Fibroblast of skin of scalp (primary cell): ENCODE measurements around the gene SPTBN1.
A peak's percentile ranks its signal among the peaks of the same experiment; 100 is the strongest.

Source experiments
- DNase-seq: peaks from one replicate; pipeline ENCODE4 v3.0.0-alpha.2; 2013

SPTBN1 gene

DNA sequence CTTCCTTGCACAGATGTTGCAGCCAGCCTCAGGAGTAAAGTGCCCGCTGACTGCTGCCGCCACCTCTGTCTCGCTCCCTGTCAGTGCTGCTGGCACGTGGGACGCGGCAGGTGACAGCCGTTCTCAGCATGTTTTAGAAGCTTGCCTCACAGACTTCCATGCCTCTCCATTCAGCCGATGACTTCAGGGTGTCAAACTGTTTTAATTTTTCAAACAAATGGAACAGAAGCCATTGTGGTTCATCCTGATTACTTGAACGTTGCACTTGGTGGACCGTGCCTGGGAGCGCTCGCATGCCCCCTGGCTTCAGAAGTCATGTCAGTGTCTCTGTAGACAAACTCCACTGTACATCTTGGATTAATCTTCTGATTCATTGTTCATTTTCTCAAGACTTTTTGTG lies 204.6 kb downstream of the SPTBN1 start:
- peak; percentile 24 for DNase-seq

GRCh38 chr2:54663424-54664030 lies 207.4 kb downstream of the SPTBN1 start:
- no peak for DNase-seq

DNA sequence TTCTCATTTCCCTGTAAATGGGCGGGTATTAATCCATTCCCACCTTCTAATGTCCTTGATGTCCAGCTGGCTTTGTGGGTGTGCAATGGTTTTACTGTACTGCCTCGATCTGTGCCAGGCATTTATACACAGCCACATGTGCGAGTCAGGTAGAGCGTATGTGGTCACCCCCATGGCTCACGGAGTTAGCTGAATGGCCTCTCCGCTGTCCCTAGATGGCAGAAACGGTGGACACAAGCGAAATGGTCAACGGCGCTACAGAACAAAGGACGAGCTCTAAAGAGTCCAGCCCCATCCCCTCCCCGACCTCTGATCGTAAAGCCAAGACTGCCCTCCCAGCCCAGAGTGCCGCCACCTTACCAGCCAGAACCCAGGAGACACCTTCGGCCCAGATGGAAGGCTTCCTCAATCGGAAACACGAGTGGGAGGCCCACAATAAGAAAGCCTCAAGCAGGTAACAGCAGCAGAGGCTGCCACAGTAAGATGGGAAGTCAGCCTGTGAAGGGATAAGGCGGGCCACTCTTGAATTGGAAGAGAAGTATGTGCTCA lies 208.2 kb downstream of the SPTBN1 start:
- DNase-seq = no peak

- DNase-seq = peak; percentile 62
Observed at GRCh38 chr2:54665436-54665856, 209.3 kb downstream of the SPTBN1 start.

- peak; percentile 87 for DNase-seq
Observed at GRCh38 chr2:54666131-54666633, 210.1 kb downstream of the SPTBN1 start.

- peak; percentile 59 for DNase-seq
Observed at GRCh38 chr2:54666634-54667265, 210.6 kb downstream of the SPTBN1 start.

- no peak for DNase-seq
Observed at GRCh38 chr2:54667266-54667639, 211.1 kb downstream of the SPTBN1 start.

- DNase-seq = no peak
Observed at GRCh38 chr2:54667726-54668650, 211.9 kb downstream of the SPTBN1 start.

DNA sequence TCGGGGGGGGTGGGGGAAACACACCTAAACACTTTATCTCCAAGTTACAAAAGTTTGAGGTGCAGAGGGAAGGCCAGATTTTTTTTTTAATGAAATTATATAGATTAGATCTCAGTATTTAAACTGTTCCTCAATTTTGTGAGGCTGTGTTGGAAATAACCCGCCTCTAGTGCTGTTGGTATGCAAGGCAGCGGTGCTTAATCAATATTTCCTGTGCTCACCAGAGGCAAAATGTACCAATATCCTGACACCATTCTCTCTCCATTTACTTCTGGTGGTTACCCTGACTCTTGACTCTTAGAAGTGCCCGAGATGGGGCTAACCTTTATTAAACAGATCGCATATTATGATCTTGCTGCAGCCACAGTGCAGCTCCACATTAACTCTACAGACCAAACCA lies 212.6 kb downstream of the SPTBN1 start:
- DNase-seq = no peak

GRCh38 chr2:54669677-54670484 lies 213.8 kb downstream of the SPTBN1 start:
- DNase-seq = peak; percentile 83

DNA sequence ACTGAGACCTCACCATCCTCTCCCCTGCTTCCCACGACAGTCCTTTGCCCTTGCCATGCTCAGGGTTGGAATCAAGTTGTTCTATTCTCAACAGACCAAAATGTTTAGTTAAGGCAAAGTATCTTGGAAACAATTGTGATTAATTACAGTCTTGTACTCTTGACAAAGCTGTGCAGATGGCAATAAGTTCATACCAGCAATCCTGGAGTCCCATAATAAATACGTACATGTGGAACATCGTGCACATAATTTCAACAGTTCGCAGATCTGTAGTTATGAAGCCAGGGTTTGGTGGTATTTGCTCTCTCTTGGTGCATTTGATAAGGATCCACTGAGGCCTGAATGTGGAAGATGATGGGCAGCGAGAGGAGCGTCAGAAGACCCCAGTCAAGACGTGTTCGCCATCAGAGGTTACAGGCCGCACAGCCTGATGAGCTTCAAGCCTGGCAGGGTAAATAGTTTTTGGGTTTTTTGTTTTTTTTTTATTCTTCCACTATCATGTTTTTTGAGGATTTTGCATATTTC lies 214.4 kb downstream of the SPTBN1 start:
- DNase-seq = no peak

- DNase-seq = no peak
Observed at GRCh38 chr2:54671010-54671409, 214.9 kb downstream of the SPTBN1 start.

DNA sequence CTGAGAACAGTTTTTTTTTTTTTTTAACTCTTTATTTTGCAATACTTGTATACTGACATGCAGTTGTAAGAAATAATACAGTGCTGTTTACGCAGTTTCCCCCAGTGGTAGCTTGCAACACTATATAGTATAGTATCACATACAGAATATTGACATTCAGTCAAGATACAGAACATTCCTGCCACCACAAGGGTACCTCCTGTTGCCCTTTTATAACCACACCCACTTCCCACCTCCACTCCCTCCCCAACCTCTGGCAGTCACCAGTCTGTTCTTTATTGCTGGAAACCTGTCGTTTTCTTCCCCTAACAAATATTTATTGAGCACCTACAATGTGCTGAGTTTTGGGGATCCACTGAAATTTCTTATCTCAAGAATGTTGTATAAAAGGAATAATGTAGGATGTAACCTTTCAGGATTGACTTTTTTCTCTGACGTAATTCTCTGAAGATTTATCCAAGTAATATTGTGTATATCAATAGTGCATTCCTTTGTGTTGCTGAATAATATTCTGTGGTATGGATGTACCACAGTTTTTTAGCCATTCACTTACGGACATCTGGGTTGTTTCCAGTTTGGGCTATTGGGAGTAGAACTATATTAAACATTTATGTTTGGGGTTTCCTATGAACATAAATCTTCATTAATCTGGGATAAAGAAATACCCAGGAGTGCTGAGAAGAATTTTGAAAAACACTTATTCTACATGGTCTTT lies 215.9 kb downstream of the SPTBN1 start:
- peak; percentile 23 for DNase-seq

DNA sequence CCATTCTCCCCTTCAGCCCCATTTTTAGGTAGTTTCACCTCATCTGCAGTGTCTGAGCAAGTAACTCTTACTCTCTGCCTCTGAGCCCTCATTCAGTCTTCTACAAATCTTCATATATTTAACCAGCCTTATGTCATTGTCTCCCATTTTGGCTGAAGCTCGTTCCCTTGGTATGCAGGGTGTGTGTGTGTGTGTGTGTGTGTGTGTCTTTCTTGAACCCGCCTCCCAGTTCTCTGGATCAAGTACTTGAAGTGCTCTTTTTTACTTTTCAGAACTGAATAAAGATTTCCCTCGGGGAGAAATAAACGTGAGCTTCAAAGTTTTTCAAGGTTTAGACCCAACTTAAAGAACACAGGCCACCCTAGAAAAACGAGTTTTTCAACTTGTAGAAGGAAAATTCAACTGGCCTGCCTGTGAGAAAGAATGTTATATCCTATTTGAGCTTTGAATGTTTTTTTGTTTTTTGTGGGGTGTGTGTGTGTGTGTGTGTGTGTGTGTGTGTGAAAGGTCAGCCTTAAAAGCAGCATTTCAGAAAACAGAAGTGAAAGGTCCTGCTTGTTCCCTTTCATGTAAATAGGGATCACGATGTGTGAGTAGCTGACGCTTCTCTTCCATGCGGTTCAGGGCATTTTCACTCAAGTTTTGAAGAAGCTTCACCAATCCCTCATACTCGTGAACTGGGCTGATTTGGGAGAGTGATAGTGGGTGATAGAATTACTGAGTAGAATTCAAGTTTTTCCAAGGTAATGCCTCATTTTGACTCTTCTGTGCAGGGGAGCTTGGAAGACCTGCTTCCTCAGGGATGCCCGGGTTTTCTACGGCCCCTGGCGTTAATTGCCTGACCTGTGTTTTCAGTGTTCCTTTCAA lies 216.7 kb downstream of the SPTBN1 start:
- DNase-seq = peak; percentile 28

GRCh38 chr2:54673501-54673998 lies 217.4 kb downstream of the SPTBN1 start:
- DNase-seq = peak; percentile 17

DNA sequence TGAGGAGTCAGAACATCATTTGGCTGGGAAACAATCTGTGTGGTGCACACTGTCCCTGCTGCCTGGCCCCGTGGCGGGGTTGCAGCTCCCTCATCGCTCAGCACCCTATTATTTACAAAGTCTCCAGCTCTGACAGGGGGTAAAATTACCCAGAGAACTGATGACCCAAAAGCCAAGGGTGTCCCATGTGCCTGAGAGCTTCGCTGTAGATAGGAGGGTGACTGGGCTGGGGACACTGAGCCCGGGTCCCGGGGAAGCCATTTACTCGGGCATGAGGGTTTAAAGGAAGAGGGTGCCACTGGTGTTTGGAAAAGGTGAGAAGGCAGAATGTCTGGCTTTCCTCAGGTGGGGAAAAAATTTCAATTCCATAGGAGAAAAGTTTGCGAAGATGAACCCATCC lies 219.2 kb downstream of the SPTBN1 start:
- DNase-seq = no peak

DNA sequence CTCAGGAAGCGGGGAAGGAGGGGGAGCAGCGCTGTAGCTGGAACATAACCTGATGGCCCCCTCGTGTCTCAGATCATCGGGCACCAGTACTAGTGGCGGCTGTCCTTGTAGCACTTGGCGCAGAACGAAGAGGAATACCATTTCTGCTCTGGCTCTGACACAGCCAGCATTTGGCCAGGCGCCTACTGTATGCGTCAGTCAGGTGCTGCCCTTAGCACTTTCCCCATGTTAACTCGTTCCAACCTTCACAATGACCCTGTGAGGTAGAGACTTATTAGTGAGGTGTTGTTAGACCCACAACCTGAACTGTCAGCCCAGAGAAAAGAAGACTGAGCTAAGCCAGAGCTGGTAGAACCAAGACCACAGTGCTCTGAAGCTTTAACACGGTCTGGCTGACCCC lies 219.6 kb downstream of the SPTBN1 start:
- no peak for DNase-seq

GRCh38 chr2:54676656-54677055 lies 220.5 kb downstream of the SPTBN1 start:
- DNase-seq = peak; percentile 67

GRCh38 chr2:54677476-54678265 lies 221.5 kb downstream of the SPTBN1 start:
- DNase-seq = no peak
